Activated CD4-positive, alpha-beta T cell treated with anti-CD3 and anti-CD28 coated beads, Interleukin-10, Interleukin-2, amounts not matched to agents 100 ng/mL and 50 ng/mL, durations not matched to agents 16 hours and 8 hours (primary cell): ENCODE measurements around the gene GCSAM.
A peak's percentile ranks its signal among the peaks of the same experiment; 100 is the strongest.

Experiments used
- DNase-seq: peaks from one replicate; pipeline ENCODE4 v3.0.0-alpha.2; 2020

Gene GCSAM

DNA sequence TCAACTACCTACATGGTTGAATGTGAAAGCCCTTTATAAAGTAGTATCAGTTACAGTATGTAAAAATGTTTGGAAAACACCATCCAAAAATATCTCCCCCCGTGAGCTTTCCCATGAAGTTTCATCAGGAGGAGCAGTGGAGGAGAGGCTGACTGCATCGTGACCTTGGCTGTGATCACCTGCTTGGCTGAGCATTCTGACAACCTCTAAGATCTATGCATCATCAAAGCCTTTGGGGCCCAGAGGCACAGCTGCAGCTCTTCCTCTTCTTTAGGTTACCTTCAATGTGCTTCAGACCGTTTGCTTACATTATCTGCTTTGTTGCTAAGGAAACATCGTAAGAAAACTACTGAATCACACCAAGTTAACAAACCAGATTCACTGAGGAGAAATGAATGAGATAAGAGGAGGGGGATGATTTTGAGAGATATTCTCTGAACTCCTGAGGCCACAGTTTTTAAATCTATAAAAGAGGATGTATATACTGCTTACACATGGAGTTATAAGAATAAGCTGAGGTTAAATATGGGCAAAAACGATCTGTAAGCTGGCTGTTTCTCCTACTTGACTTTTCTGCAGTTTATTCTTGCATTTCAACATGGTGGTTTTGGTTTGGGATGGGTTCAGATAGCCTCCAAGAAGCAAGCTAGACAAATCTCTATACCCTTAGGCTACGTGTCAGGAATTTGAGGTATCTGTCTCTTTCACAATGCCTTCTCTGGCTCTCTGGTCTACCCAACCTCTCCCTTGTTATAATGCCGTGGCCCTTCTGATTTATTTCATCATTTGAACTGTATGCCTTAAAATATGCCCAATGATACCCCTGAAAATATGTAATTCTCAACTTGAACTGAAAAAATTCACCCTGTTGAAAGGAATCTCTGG is 4.0 kb downstream of the GCSAM start:
- DNase-seq: peak; percentile 58

GRCh38 chr3:112127522-112128494 is 5.2 kb downstream of the GCSAM start:
- DNase-seq: peak; percentile 38

- no peak for DNase-seq
Measured at GRCh38 chr3:112126511-112126911, 6.5 kb downstream of the GCSAM start.

GRCh38 chr3:112124907-112125607 is 8.0 kb downstream of the GCSAM start:
- no peak for DNase-seq

DNA sequence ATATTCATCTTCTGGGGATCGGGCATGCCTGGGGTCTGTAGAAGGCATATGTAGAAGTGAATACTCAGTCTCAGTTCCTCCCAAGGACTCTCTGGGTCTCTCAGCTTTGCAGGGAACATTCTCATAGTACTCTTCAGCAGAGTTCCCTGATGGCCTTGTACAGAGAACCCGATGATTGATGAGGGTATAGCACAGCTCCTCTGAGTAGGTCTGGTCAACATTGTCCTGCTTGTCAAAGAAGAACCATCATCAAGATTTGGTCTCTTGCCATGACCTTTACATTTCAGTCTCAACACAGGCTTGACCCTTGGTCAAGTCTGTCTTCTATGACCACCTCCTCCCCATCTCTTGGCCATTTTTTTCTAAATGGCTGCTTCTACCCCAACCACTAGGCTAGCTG is 9.5 kb downstream of the GCSAM start:
- DNase-seq: no peak

DNA sequence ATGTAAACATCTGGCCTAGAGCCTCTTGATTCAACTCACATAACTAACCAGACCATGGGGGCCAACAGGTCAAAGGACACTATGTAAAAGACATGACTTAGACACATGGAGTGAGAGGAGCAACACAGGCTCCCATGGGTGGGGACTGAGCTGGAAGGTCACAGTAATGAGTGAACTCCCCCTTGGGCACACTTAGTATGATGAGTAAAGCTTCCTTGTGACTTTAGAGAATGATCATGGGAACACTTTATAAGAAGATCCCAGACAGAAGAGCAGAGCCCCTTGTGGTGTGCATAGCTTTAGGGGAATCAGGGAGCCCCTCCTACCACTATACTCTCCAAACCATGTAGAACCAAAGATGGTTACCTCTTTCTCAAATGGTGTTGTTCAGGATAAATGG is 10.2 kb downstream of the GCSAM start:
- no peak for DNase-seq

DNA sequence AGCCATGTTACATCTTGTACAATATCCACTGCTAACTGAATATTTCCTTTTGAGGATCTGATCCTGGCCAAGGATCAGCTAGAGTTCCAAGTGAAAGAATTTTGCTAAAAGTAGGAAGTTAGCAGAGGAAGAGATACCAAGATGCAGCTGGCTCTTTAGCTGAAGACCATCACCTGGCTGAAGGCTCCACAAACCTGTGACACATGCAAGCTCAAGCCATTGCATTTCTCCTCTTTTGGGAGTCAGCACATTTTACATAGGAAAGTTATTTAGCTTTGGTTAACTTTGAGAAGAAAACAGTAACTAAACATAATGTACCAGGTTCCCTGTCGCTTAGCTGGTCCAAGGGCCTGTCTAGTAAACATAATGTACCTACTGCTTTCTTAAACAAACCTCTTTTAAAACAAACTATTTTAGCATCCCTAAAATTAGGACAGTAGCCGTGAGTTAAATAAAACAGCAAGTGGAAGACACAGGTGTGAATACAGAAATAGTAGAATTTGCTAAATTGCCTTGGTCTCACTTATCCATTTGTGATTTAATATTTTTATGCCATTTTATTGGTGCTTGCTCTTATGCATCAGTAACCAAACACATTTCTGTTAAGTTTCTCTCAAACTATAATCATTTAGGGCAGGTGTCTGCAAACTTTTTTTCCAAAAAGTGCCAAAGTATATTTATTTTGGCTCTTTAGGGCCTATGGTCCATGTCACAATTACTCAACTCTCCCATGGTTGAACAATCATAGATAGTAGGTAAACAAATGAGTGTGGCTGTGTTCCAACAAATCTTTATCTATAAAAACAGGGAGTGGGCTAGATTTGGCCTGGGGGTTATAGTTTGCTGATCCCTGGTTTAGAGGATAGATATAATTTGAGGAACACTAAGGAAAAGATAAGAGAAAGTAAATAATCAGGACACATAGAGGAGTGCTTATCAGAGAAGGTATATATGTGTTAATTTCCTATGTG is 11.2 kb downstream of the GCSAM start:
- no peak for DNase-seq

DNA sequence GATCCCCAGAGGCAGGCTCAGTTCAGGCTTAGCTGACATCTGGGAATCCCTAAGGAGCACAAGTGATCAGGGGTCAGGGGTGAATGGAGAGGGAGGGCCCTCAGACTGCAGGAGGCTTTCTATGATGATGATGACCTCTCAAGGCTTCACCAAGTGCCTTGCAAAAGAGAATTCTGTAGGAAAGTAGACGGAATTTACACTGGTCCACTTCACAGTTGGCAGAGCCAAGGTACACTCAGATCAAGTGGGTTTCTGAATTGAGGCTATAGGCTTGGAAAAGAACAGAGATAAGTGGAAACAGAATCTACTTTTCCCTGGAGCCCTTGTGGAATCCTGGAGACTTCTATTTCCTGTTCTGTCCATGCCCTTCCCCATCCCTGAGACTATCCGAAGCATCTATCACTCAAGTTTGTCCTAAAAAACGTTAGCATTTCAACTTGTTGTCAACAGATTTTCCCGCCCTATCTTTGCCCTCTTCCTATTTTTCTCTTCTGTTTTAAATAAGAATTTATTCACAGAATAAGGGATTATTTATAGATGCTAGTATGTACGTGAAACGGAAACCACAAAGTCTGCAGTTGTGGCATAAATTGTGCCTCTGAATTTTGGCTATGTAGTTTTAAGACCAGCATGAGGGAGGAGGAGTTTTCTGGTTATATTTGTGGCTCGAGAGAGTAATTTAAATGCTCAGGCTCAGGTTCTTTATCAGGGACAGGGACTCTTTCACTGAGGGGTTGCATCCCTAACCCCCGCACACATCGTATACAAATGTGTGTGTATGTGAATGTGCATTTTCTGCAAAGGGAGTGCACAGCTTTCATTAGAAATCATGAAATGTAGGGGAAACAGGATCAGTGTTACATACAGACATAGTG is 12.8 kb downstream of the GCSAM start:
- DNase-seq: no peak

DNA sequence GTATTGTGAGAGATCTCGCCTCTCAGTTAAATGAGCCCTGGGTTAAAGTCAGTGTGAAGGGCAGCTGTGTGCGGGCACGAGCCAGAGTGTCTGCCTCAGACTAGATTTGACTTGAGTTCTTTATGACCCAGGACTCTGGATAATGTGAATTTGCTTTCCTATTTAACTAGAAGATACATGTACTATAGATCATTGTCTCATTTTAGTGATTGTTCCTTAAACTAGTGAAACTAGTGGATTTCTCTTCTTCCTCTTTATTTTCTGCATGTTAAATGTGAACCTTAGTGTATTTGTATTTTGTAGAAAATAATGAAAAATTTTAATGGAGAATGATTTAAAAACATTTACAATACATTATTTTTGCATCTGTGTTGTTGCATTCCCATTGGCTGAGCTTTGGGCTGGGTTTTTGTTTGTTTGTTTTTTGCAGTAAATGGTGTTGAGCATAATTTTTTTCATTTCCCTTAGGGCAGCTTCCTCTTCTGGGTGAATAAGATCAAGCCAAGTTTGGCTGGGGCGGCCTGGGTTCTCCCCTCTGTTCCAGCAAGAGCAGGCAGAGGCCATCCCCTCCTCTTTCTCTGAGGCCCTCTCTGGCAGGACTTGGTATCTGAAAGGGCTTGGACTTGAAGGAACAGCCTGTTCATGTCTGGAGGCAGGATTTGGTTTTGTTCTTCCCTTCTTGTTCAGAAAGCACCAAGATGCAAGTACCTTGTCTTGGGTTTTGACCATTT is 15.0 kb downstream of the GCSAM start:
- no peak for DNase-seq

DNA sequence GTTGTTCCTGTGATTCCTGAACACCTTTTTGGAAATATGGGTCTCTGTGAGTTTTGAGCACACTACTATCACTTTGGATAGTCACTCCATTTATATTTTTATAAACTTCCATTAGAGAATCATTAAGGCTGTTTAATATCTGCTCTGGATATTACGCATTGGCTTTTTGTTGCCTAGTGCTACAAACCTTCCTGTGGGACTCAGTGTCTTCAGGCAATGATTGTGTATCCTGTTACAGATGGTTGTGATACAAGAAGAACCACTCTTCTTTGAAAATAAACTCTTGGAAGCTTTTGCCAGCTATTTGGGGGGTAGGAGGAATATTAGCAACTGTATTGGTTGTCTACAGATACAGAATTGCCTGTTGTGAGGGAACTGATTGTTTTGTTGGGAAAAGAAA is 15.6 kb downstream of the GCSAM start:
- no peak for DNase-seq

GRCh38 chr3:112116748-112117186 is 16.3 kb downstream of the GCSAM start:
- DNase-seq: no peak

GRCh38 chr3:112115806-112116383 is 17.2 kb downstream of the GCSAM start:
- no peak for DNase-seq

DNA sequence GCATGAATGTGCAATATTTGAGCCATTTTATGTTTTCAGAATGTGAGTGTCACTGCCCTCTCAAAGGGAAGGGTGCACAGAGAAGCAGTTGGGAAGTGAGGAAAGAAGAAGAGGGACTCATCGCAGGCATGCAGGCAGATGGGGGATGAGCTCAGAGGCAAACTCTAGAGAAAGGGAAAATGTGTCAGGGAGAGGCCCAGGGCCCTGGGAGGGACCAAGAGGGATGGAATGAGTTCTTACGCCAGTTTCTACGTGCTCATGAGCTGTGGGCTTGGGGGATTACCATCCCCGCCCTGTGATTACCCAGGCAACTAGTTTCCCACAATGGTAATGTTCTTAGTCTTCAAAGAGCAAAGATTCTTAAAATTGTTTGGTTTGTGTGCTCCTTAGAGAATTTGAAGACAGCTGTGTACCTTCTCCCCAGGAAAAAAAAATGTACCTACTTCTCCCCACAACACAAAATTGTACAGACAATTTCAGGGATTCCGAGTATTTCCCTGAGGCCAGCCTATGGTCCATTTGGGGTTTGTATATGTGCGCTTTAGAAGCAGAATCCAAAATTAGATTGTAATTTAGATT is 17.8 kb downstream of the GCSAM start:
- no peak for DNase-seq

DNA sequence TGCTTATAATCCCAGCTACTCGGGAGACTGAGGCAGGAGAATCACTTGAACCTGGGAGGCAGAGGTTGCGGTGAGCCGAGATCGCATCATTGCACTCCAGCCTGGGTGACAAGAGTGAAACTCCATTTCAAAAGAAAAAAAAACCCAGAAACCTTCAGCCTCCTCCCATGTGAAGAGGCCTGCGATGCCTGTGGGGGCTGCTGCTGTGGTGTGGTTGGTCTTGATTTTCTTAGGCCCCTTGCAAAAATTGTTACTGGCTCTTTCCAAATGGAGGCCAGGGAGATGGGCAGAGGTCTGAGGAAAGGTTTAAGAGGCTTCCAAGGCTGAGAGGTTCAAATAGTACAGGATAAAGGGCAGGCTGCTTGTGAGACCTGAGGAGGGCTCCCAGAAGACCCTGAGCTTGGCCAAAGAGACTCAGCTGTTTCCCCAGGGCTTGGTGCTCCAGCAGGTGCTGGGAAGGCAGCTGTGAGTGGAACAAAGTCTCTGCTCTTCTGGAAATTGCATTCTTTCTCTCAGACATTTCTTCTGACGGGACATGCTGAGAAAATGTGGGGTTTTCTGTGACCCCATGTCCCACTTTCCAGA is 18.4 kb downstream of the GCSAM start:
- DNase-seq: no peak

DNA sequence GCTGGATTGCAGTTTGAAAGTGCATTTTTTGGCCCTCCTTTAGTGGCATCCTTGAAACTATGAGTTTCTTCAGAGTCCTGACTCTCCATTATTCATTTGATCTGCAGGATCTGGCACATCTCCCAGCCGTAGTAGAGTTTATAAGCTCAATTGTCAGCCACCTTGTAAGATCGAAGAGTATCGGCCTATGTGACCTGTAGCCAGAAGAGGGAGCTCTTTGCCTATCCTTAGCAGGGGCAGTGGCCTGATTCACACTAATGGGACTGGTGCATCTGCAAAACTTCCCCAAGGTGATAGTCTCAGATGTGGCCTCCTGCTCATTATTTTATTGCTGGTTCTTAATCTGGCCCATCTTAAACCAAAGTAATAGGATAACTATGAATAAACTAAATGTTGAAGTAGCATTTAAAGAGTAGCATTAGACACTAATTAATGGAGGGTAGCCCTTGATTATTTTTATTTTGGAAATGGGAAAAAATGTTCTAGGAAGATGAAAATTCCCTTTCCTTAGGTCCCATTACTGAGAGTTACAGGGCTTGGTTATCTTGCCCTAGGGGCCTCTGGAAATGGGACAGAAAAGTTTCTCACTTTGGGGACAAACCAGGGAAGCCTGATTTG is 21.2 kb downstream of the GCSAM start:
- DNase-seq: peak; percentile 81

DNA sequence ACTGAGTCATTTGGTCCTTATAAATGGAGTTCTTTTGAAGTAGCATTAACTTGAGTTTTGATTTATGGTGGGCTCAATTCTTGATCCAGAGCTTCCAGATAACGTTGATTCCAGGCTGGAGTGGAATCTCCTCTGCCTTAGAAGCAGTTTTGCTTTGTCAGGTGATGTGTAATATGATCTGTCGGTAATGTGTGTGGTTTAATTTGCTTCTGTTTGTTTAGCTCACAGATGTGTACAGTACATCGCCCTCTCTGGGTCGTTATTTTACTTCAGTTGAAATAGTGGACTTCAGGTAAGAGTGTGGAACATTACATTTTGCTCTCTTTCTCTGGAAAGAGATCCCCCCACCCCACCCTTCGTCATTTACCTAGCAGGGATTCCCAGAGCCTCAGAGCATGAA is 23.7 kb downstream of the GCSAM start:
- no peak for DNase-seq

DNA sequence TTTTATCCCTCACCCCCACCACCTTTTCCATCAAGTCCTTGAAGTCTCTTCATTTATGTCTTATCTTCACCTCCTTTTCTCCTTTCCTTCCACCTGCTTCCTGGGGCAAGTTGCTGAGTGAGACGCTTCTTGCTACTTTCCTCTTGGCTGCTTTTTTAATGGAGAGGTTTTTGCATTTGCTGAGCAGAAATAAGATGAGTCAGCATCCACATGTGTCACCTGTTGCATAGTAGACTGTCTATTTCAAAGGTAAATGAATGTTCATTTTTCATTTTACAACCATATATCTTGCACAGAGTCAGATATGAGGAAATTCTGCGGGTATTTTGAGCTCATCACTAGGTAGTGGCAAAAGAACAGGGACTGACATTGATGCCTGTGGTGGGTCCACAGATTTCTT is 28.3 kb downstream of the GCSAM start:
- no peak for DNase-seq

GRCh38 chr3:112101916-112102315 is 31.1 kb downstream of the GCSAM start:
- no peak for DNase-seq
